Stimulated activated CD4-positive, alpha-beta T cell treated with anti-CD3 and anti-CD28 coated beads, TNF-alpha, amount 100 ng/mL, for 4 hours (primary cell): Measurements from ENCODE around the gene PCSK2.

Source experiments
- DNase-seq, 3 experiments: peaks; one replicate each; pipeline ENCODE4 v3.0.0-alpha.2; 2020; ENCODE audit warnings: low read depth in 3 of 3

The PCSK2 gene

DNA sequence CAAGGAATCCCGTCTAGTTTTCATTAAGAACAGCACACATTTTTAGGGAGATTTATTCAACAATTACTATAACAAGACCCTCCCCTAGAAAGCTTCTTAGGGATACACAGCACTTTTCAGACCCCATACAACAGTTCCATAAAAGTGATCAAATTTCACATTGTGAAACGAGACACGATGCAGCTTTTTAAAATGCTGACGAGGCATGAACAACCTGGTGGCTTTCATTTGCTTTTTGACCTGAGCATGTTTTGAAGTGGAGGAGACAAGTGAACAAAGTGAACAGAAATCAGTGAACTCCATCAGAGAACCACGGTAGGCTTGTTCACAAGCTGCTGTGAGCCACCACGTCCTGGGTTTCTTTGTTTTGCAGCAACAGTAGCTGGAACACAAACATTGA, 112.2 kb downstream of the PCSK2 start:
- DNase-seq = no peak

DNA sequence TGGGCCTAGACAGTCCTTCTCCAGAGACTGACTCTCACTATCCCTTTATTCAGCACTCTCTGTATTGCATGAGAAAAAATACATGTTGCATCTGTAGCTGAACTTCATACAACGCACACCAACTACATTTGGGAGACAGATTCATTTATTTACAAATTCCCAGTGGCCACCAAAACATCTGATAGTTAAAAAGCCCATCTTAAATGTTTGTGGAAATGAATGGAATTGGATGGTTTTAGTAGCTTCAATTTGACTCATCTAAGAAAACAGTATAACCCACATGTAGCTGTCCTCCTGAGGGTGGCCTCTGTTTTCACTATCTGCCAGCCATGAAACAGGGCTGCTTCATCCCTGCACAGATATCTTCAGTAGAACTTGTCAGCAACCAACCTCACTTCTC, 116.3 kb downstream of the PCSK2 start:
- DNase-seq = no peak

DNA sequence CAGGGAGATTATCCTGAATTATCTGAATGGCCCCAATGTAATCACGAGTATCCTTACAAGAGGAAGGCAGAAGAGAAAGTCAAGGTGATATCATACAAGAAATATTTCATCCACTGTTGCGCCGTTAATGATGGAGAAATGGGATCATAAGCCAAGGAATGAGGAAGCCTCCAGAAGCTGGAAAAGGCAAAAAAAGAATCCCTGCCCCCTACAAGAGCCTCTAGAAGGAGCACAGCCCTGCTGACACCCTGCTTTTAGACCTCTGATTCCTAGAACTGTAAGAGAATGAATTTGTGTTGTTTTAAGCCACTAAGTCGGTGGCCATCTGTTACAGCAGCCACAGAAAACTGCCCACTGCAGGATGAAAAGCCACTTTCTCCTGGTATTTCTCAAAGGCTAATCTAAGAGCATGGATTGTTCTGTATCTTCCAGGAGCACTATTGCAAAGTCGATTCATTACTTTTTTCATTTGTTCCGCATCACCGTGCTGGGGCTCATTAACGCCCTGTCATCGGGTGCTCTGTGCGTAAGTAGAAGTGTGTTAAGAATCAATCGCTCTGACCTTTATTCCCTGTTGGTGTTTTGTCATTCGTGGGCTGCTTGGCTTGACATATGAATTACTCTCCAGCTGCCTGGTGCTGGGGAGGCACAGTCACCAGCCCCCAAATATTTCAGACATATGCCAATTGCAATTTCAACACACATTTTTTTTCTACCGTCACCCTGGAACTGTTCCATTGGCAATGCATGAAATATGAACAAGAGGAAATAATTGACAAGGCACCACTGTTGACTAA, 117.0 kb downstream of the PCSK2 start:
- no peak for DNase-seq

DNA sequence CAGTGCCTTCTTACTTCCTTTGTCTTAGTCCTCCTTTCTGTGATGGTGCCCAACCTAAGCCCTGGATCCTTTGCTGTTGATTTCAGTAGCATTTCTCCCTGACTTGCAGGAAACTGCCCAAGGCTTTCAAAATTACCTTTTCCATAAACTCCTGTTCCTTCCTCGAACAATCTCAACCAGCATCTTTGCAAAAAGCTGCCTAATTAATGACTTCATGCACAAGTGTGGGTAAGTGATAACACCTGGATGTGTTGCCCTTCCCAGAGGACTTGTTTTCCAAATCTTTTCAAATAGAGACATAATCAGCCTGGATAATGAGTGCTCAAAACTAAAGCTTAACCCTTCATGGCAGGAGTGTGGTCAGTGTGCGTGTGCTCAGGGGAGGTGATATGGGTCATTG, 118.0 kb downstream of the PCSK2 start:
- DNase-seq = no peak

DNA sequence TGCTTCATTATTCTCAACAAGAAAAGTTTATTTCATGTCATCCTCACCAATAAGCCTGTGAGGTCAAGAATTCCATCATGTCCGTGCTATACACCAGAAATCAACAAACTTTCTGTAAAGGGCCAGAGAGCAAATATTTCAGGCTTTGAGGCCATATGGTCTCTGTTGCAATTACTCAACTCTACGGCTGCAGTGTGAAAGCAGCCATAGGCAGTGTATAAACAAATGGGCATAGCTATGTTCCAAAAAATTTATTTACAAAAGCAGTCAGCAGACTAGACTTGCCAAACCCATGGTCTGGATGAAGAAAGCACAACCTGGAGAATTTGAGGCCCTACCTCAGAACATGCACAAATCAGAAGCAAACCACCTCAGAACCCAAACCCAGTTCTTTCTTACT, 118.5 kb downstream of the PCSK2 start:
- DNase-seq = no peak

DNA sequence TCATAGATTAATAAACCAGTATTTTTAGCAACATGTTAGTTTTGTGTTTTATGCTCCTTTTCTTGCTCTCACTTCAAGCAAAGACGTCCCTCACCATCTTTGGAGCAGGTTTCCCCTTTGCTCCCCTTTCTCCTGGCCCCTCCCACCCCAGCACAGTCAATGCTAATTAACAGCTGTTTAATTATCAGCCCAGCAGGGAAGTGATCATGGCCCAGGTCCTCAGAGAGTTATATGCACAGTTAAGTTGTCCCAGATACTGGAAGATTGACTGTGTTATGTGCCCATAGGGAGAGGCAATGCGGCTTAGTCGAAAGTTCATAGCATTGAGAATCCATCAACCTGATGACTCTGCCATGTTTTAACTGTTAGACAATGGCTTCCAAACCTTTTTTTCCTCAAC, 123.5 kb downstream of the PCSK2 start:
- no peak for DNase-seq

DNA sequence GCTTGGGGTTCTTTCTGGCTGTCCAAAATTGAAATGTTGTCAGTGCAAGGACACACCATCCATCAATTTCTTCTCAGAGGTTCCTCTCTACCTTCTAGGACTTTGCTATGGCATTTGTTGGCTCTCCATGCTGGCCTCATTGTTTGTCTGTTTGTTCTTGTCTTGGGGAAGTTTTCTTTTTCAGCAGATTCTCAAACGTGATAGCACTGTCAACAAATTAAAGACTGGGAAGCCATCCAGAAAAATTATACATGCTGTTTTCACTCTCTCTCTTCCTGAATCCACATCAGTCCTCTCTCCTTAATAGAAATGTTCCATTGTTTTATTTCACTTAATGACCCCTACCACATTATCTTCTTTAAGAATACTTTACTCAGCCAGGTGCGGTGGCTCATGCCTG, 130.4 kb downstream of the PCSK2 start:
- DNase-seq = no peak

DNA sequence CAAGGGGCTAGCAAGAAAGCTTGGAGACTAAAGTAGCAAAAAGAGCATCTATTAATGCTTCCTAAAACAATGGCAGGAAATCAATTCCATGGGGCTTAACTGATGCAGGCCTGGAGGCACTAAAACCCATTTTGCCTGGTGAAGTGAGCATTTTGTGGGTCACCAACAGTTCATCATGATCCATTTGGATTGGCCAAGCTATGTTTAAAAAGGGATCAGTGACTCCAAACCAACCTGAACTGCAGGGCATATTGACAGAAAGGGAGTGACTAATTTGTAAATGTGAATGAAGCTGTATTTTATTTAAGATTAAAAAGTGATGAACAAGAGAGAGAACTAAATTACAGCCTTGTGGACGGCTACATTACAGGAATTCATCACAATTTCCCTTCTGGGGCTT, 132.0 kb downstream of the PCSK2 start:
- DNase-seq = no peak

DNA sequence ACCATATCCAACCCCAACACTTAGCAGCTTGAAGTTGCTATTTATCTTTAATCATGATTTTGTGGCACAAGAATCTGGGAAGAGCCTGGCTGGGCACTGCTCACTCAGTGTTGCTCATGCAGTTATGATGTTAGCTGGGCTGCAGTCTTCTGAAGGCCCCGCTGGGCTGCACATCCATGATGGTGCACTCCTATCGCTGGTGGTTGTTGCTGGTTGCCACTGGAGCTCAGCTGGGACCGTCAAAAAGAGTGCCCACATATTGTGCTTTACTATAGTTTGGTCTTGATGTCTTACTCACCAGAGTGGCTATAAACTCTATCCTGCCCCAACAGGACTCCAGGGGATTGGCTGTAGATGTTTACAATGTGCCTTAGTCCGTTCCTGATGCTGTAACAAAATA, 137.8 kb downstream of the PCSK2 start:
- DNase-seq = no peak

DNA sequence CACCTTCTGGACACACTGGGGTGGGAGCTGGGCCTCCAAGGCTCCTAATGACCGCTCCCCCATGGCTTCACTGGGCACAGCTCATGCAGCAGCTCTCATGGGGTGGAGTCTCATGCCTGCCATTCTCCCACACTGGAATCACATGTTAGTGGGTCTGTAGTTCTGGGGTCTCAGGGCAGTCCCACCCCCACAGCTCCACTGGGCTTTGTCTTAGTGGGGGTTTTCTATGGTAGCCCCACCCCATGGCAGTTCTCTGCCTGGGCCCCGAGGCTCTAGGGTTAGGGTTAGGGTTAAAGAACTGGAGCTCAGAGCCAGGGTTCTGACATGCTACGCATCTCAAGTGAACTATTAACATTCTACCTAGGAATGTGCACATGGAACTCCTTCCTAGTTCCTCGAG, 139.0 kb downstream of the PCSK2 start:
- no peak for DNase-seq

DNA sequence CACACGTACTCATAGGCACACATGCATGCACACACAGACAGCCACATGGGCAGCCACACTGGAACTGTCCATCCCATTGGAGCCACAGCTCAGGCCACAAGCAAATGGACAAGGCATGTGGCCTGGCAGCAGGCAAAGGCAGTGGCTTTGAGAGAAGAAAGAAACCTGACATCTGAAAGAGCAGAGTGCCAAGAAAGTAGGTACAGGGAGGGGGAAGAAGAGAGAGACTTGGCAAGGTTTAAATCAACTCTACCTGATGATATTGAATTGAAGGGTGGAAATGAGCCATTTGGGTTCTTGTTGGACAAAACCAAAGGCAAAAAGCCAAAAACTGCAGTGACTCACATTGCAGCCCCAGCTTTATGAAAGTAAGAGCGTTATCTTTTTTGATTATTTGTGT, 142.7 kb downstream of the PCSK2 start:
- DNase-seq = no peak

DNA sequence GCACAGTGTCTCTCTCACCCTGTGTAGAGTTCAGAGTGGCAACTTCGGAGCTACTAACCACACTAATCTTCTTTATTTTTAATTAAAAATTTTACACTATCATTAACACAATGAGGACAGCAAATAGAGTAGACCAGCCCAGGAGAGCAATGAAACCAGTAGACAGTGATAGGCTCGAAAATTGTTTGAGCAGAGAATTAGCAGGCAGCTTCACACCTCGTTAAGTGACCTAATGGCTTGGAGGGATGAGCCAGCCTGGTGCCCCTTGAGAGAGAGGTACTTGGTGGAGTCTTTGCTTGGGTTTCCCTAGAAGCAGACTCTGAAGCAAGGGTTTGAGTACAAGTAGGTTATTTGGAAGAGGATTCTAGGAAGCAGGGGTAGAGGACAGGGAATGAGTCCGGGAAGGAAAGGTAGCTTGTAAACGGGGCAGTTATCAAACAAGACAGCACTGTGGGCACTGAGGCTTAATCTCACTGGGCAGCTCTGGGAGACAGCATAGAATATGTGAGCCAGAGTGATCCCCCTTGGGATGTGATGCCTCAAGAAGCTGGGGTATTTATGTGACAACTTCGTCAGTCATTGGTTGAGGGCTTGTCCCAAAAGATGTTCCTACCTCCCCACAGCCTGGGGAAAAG, 146.1 kb downstream of the PCSK2 start:
- DNase-seq = no peak

DNA sequence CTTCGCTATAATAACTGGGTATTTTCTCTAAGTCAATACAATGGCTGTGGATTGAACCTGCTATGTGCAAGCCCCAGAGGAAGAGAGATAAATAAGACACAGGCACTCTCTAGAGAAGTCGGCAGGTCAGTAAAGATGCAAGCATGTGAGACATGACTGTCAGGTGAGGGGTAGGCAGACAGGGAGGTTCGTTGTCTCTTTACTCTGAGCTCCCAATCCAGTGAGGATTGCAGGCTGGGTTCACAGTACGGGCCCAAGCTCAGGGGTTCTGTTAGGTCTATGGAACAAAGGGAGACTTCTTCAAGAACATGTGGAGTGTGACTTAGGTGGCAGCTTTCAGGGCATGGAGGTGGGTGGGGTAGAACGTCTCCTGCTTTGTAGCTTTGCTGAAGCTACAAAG, 147.2 kb downstream of the PCSK2 start:
- no peak for DNase-seq

DNA sequence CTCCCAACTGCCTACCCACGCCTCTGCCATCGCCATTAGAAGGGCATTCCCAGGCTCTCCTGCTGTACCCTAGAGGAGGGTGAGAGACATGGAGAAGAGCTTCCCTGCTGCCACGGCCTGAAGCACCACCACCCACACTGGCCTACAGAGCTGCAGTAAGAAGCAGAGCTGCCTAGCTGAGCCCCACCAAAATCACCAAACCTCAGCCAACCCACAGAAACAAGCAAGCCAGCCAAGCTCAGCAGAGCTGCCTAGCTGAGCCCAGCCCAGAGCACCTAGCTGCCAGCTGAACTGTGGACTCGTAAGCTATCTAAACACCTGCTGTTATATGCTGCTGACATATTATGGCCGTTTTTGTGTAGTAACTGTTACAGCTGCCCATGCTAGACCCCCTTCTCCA, 149.2 kb downstream of the PCSK2 start:
- no peak for DNase-seq

DNA sequence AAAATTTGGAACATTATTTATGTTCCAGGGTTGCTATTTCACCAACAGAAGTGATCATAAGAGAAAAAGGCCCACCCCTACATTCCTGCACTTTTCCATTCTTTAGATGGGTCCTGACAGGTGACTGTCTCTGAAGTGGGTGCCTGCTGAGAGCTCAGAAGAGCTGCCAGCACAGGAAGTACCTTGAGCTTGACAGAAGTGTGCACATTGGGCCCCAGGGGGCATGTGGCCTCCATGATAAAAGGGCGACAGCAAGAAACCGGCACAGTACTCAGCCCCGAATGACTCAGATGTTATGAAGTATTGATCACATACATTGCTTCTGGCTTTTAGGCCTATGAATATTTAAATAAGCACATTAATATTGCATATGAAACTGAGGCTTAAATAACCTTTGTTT, 150.4 kb downstream of the PCSK2 start:
- DNase-seq = no peak

DNA sequence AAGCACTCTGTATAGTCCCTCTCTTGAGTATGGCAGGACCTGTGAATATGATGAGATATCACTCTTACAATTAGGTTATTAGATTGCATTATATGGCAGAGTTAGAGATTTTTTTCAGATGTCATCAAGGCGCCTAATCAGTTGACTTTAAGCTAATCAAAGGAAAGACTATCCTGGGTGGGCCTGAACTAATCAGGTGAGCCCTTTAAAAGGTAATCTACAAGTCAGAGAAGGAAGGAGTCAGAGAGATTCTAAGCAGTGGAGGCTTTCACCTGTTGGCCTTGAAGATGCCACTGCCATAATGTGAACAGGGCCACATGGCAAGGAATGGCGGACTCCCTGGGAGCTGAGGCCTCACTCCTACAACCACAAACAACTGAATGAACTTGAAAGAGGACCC, 152.8 kb downstream of the PCSK2 start:
- no peak for DNase-seq

DNA sequence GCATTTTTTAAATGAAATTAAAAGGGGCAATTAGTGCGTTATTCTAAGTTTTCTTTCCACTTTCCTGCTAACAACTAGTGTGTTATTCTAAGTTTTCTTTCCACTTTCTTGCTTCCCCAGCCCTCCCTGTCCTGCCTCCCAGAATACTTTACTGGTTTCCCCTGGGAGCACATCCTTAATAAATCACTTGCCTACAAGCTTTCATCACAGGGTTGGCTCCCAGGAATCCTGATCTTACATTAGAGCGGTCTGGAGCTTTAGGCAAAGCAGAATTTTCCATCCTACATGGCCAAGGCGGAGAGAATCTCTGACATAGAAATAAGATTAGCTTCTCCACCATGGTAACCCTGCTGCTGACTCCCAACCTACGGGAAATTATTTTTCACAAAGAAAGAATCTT, 154.0 kb downstream of the PCSK2 start:
- DNase-seq = no peak

DNA sequence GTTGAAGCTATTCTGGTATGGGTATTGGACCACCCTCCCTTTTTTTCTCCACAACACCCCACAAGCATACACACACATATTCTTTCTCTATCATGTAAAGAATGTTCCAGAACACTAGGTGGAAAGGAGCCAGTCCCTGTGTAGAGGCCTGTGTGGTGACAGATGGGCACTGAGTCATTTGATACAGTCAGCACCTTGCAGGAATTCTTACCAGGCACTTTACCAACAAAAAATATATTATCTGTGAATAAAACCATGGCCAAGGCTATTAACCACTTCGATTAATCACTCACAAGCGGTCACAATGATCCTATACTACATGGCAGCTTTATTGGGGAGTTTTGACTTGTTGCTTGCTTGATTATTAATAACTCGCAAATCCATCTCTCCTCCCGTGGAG, 154.9 kb downstream of the PCSK2 start:
- DNase-seq = no peak

DNA sequence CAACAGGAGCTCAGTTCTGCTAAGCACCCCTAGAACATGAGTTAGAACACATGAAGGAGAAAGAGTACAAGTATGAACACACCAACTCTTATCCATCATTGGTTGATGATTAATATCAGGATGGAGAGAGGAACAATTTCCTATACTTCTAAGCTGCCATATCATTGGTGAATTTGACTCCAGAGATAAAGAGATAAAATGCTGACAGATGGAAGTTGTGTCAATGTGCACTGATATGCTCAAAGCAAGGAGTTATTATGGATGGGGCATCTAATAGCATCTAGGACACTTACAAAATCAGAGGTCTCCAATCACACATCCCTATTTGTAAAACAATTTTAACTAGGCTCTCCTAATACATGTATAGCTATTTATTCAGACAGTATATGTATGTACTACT, 159.0 kb downstream of the PCSK2 start:
- DNase-seq = no peak

DNA sequence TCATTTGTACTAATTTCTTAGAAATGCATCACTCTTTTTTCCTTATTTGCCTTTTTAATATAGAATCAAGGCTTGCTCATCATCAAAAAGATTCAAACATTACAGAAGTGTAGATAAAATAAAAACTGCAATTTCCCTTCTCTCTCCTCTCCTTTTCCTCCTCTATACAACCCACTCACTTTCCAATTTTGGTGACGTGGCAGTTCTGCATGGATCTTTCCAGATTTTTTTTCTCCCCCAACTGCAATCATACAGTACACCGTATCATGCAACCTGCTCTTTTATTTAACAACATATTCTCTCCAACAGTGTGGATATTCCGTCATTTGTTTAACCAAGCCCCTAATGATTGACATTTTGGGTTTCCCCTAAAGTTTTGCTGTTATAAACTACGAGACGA, 163.8 kb downstream of the PCSK2 start:
- DNase-seq = no peak

DNA sequence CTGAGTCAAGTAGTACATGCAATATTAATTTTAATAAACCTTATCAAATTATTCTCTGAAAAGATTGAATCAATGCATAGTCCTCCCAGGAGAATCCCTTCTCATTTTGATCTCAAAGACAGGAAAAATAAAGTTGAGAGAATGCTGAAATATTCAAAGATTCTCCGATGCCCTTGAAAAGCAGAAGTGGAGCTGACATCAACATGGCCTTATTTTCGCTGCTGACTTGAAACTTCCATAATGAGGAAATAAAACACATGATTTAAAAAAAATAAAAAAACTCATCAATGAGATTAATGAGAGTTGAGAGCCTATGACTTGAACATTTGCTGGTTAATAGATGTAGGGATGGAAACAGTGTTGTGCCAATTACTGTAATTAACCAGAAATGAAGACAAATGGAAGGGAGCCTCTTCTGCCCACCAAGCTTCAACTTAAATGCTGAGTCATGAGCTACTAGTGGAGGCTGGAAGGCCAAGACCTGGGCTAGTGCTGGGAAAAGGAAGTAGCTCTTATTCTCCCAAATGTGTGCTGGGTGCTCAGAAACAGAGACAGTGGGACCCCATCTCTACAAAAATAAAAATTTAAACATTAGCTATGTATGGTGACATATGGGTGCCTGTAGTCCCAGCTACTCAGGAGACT, 164.4 kb downstream of the PCSK2 start:
- no peak for DNase-seq

DNA sequence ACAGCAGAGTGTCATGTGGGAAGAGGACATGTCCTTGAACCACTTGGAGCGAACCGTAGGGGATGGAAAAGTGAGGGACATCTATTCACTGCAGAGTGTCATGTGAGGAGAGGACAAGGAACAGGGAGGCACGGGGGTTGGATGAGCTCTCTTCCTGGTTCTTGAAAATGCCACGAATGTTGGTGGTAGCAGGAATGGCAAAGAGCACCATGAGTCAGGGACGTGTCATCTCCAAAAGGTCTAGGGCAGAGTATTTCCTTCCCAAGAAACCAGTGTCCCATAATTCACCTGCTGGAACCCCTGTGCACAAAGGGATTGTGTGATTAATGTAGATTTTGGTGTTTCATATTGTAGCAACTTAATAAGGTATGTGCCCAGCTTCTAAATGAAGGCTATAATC, 167.6 kb downstream of the PCSK2 start:
- DNase-seq = no peak

DNA sequence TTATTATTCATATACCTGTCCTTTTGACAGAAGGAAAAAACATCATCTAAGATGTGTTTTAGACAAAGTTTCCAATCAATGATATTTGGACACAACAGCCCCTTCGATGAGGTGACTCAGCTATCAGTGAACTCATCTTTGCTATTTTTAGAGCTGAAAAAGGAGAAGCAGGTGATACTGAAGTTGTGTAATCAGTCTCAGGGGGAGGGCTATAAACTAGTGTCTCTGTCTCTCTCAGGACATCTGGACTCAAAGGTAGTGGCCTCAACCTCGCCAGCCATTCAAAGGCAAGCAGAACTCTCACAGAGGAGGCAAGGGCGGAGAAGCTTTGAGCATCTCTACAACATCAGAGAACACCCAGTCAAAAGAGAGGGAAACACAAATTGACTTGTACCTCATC, 168.9 kb downstream of the PCSK2 start:
- no peak for DNase-seq
